HepG2 (cell line): ENCODE measurements around the gene MEX3A. TPM values are rescaled to one million over a fixed set of nuclear protein-coding genes. Genes with fewer than 3 reads are reported as not detected.

Experiments
- BRF2 ChIP-seq: sonication (generic); formaldehyde crosslinking; IDR thresholded peaks from 2 replicates; pipeline ENCODE4 v1.8.1; 2022; ENCODE audit warnings: mild to moderate bottlenecking, missing genetic modification reagents
- CSRNP2 ChIP-seq: sonication (generic); formaldehyde crosslinking; conservative IDR thresholded peaks from 2 replicates; pipeline ENCODE4 v1.8.0; 2022; ENCODE audit warnings: low read depth, missing genetic modification reagents
- DDIT3 ChIP-seq: sonication (generic); formaldehyde crosslinking; IDR thresholded peaks from 2 replicates; pipeline ENCODE4 v1.4.0; 2020; ENCODE audit warnings: mild to moderate bottlenecking, missing genetic modification reagents
- GZF1 ChIP-seq: sonication (generic); formaldehyde crosslinking; IDR thresholded peaks from 2 replicates; pipeline ENCODE4 v1.5.1; 2020; ENCODE audit warnings: mild to moderate bottlenecking, missing genetic modification reagents
- MAFK ChIP-seq, 2 experiments: IDR thresholded peaks in 1 of 2; conservative IDR thresholded peaks in 1 of 2; 2 replicates each; pipeline ENCODE4 v1.6.1; 2011; ENCODE audit warnings: improper control_type of control experiment in 2 of 2, low read length in 2 of 2
- POLR2G ChIP-seq: fragments of 200-400 bp; formaldehyde crosslinking; IDR thresholded peaks from 2 replicates; pipeline ENCODE4 v1.6.1; 2018; ENCODE audit warnings: mild to moderate bottlenecking, low read depth, low read length, moderate library complexity
- RXRA ChIP-seq: sonication (generic); formaldehyde crosslinking; IDR thresholded peaks from 2 replicates; pipeline ENCODE4 v1.5.1; 2020; ENCODE audit warnings: missing genetic modification reagents
- SALL1 ChIP-seq: sonication (generic); formaldehyde crosslinking; IDR thresholded peaks from 2 replicates; pipeline ENCODE4 v1.8.0; 2022; ENCODE audit warnings: mild to moderate bottlenecking, missing genetic modification reagents
- SP2 ChIP-seq: sonication (generic); formaldehyde crosslinking; IDR thresholded peaks from 2 replicates; pipeline ENCODE4 v1.5.1; 2020; ENCODE audit warnings: mild to moderate bottlenecking, missing genetic modification reagents
- STAG1 ChIP-seq: sonication (generic); formaldehyde crosslinking; IDR thresholded peaks from 2 replicates; pipeline ENCODE4 v1.4.0; 2020; ENCODE audit warnings: missing genetic modification reagents
- TAF1 ChIP-seq: sonication (generic); formaldehyde crosslinking; IDR thresholded peaks from 2 replicates; pipeline ENCODE4 v1.4.0; 2020; ENCODE audit warnings: missing genetic modification reagents
- ZFP82 ChIP-seq: sonication (generic); formaldehyde crosslinking; IDR thresholded peaks from 2 replicates; pipeline ENCODE4 v1.5.1; 2020; ENCODE audit warnings: mild to moderate bottlenecking, missing genetic modification reagents, borderline replicate concordance
- ZMAT3 ChIP-seq: sonication (generic); formaldehyde crosslinking; conservative IDR thresholded peaks from 2 replicates; pipeline ENCODE4 v1.7.0; 2021; ENCODE audit warnings: missing genetic modification reagents
- ZNF510 ChIP-seq: sonication (generic); formaldehyde crosslinking; IDR thresholded peaks from 2 replicates; pipeline ENCODE4 v1.4.0; 2020; ENCODE audit warnings: low read depth, mild to moderate bottlenecking, missing genetic modification reagents
- ZNF563 ChIP-seq: sonication (generic); formaldehyde crosslinking; IDR thresholded peaks from 2 replicates; pipeline ENCODE4 v1.8.0; 2022; ENCODE audit warnings: mild to moderate bottlenecking, moderate library complexity, missing genetic modification reagents
- ZNF775 ChIP-seq: sonication (generic); formaldehyde crosslinking; IDR thresholded peaks from 2 replicates; pipeline ENCODE4 v1.4.0; 2020; ENCODE audit warnings: missing genetic modification reagents, mild to moderate bottlenecking, moderate library complexity, borderline replicate concordance
- polyA plus RNA-seq, 8 experiments: library from polyadenylated mRNA; depleted of rRNA in 3 of 8; stranded (reverse) in 7 of 8; unstranded in 1 of 8; fragments of >200 nt; fragmentation: Illumina TruSeq in 4 of 8; extraction: Trizol in 4 of 8; gene quantifications; 2 replicates each; pipeline versions ENCODE4 v1.2.1 to v1.2.3, GENCODE V29; 2011 to 2016; ENCODE audit warnings: low read depth in 4 of 8, missing spikeins in 1 of 8, mixed read lengths in 1 of 8; ENCODE audit not compliant: insufficient read depth in 1 of 8
- total RNA-seq, 5 experiments: library from RNA; depleted of rRNA; stranded (reverse); fragments of >200 nt; fragmentation: Illumina TruSeq; extraction: Trizol; gene quantifications; 2 replicates each; pipeline ENCODE4 v1.2.3, GENCODE V29; 2016; ENCODE audit warnings: low read depth in 1 of 5
- TF ChIP-seq, protein P1 (sequence below): sonication (generic); formaldehyde crosslinking; IDR thresholded peaks from 2 replicates; pipeline ENCODE4 v1.8.1; 2023; ENCODE audit warnings: mild to moderate bottlenecking, moderate library complexity, missing genetic modification reagents
- TF ChIP-seq, protein P2 (sequence below): sonication (generic); formaldehyde crosslinking; IDR thresholded peaks from 2 replicates; pipeline ENCODE4 v1.5.1; 2020; ENCODE audit warnings: mild to moderate bottlenecking, moderate library complexity, missing genetic modification reagents
- TF ChIP-seq, protein P3 (sequence below): sonication (generic); formaldehyde crosslinking; IDR thresholded peaks from 2 replicates; pipeline ENCODE4 v1.4.0; 2020; ENCODE audit warnings: low read depth, mild to moderate bottlenecking, missing genetic modification reagents
- TF ChIP-seq, protein P4 (sequence below): sonication (generic); formaldehyde crosslinking; IDR thresholded peaks from 2 replicates; pipeline ENCODE4 v1.4.0; 2020; ENCODE audit warnings: mild to moderate bottlenecking, missing genetic modification reagents

The MEX3A gene
- total and polyA plus RNA-seq, 2 of the 13 experiments (the other 11 are each of a cell fraction or from before 2014, with no cell fraction given), result 7.6 to 9.1 TPM

DNA sequence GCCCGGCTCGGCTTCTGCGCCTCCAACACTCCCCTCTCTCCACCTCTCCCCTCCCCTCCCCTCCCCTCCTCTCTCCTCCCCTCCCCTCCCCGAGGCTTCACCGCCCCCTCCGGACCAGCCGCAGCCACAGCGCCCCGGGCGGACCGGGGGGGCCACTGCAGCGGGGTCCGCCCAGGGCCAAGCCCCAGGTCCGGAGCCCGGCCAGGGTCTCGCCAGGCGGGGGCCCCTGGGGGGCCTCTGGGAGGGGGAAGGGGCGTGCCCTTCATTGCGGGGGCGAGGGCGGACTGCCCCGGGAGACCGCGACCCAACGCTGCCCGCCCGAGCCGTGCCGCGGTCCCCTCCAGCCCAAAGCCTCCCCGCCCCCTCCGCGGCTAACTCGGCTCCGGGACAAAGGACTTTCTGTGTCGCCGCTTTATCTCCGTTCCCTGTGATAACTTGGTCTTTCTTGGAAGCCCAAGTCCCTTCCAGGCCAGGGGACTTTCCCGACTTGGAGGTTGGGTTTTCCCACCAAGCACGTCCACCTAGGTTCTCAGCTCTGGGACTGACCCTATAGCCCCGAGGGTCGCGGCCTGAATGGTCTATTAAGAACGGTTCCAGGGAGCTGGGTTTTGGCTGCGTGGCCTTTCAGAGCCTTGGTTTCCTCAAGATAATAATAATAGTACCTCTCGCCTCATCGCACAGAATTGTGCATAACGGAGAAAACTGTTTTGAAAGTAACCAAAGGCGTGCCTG lies 28.3 kb downstream of the MEX3A start, which contains the start of gene UBQLN4 (continued):
- TF ChIP-seq RXRA, result no peak; the same call in 1 of the 2 replicates
- no peak for TF ChIP-seq MAFK (conservative IDR thresholded peaks at IDR 0.05 in 1 of 2, IDR thresholded peaks at IDR 0.05 in 1 of 2; ENCODE audit: low read length in 2 of 2)
- TF ChIP-seq ZFP82 (CRISPR knock-in tag), result no peak
- TF ChIP-seq TAF1, result no peak
- TF ChIP-seq BRF2 (CRISPR knock-in tag), result no peak
- TF ChIP-seq, protein P1, sequence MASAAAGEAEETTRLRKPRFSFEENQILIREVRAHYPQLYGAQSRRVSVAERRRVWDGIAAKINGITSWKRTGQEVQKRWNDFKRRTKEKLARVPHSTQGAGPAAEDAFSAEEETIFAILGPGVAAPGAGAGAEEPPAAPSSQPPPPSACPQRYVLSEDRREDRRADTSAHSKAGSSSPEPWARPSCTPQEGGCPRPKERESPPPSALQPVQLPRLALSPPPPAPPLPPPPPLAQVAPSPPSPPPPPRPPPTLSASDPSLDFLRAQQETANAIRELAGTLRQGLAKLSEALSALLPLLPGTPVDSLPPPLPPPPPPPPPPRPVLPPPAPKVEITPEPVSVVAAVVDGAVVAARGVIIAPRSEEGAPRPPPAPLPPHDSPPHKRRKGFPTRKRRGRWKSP, result peak; percentile 35; the same call in 1 of the 2 replicates
- TF ChIP-seq ZMAT3 (CRISPR knock-in tag), result no peak; the same call in 1 of the 2 replicates
- TF ChIP-seq, protein P2, sequence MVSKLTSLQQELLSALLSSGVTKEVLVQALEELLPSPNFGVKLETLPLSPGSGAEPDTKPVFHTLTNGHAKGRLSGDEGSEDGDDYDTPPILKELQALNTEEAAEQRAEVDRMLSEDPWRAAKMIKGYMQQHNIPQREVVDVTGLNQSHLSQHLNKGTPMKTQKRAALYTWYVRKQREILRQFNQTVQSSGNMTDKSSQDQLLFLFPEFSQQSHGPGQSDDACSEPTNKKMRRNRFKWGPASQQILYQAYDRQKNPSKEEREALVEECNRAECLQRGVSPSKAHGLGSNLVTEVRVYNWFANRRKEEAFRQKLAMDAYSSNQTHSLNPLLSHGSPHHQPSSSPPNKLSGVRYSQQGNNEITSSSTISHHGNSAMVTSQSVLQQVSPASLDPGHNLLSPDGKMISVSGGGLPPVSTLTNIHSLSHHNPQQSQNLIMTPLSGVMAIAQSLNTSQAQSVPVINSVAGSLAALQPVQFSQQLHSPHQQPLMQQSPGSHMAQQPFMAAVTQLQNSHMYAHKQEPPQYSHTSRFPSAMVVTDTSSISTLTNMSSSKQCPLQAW, result no peak
- TF ChIP-seq SALL1 (CRISPR knock-in tag), result peak; percentile 3; the same call in 1 of the 2 replicates
- no peak for TF ChIP-seq ZNF775 (CRISPR knock-in tag)
- no peak for TF ChIP-seq STAG1
- TF ChIP-seq POLR2G, result no peak; the same call in 1 of the 2 replicates
- TF ChIP-seq GZF1 (CRISPR knock-in tag), result no peak; the same call in 1 of the 2 replicates
- TF ChIP-seq CSRNP2 (CRISPR knock-in tag), result no peak
- TF ChIP-seq, protein P3, sequence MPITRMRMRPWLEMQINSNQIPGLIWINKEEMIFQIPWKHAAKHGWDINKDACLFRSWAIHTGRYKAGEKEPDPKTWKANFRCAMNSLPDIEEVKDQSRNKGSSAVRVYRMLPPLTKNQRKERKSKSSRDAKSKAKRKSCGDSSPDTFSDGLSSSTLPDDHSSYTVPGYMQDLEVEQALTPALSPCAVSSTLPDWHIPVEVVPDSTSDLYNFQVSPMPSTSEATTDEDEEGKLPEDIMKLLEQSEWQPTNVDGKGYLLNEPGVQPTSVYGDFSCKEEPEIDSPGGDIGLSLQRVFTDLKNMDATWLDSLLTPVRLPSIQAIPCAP (CRISPR knock-in tag), result no peak
- no peak for TF ChIP-seq SP2 (CRISPR knock-in tag)
- no peak for TF ChIP-seq ZNF510
- no peak for TF ChIP-seq DDIT3 (CRISPR knock-in tag)
- TF ChIP-seq ZNF563 (CRISPR knock-in tag), result no peak
- TF ChIP-seq, protein P4, sequence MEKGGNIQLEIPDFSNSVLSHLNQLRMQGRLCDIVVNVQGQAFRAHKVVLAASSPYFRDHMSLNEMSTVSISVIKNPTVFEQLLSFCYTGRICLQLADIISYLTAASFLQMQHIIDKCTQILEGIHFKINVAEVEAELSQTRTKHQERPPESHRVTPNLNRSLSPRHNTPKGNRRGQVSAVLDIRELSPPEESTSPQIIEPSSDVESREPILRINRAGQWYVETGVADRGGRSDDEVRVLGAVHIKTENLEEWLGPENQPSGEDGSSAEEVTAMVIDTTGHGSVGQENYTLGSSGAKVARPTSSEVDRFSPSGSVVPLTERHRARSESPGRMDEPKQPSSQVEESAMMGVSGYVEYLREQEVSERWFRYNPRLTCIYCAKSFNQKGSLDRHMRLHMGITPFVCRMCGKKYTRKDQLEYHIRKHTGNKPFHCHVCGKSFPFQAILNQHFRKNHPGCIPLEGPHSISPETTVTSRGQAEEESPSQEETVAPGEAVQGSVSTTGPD (CRISPR knock-in tag), result no peak
